ENCODE measurements around the gene SYNDIG1.
A peak's percentile ranks its signal among the peaks of the same experiment; 100 is the strongest.

GRCh38 chr20:24651171-24651975 is 181.9 kb downstream of the SYNDIG1 start:
- TF ChIP-seq FOS (IDR thresholded peaks at IDR 0.05; ENCODE audit: low read depth, low read length) (peak; percentile 74), CTCF (conservative IDR thresholded peaks at IDR 0.05; ENCODE audit: low read depth, low read length) (no peak), MXI1 (IDR thresholded peaks at IDR 0.05; ENCODE audit: borderline replicate concordance, low read depth, low read length) (no peak), RAD21 (IDR thresholded peaks at IDR 0.05; ENCODE audit: low read length) (peak; percentile 8; the same call in 1 of the 2 replicates), POLR2A (IDR thresholded peaks at IDR 0.05; ENCODE audit: low read depth, low read length) (no peak), USF2 (IDR thresholded peaks at IDR 0.05; ENCODE audit: low read depth, low read length) (no peak), SMC3 (IDR thresholded peaks at IDR 0.05; ENCODE audit: low read depth, low read length) (no peak)

All from IMR-90 (cell line).